ENCODE results near the gene RLBP1. TPM values are rescaled to one million over a fixed set of nuclear protein-coding genes. Genes with fewer than 3 reads are reported as not detected.
A peak's percentile ranks its signal among the peaks of the same experiment; 100 is the strongest.

The RLBP1 gene
- total and polyA plus RNA-seq, 2 of the 13 experiments (the other 11 are each of a cell fraction or from before 2014, with no cell fraction given): 0.07 TPM; not detected in 1

DNA sequence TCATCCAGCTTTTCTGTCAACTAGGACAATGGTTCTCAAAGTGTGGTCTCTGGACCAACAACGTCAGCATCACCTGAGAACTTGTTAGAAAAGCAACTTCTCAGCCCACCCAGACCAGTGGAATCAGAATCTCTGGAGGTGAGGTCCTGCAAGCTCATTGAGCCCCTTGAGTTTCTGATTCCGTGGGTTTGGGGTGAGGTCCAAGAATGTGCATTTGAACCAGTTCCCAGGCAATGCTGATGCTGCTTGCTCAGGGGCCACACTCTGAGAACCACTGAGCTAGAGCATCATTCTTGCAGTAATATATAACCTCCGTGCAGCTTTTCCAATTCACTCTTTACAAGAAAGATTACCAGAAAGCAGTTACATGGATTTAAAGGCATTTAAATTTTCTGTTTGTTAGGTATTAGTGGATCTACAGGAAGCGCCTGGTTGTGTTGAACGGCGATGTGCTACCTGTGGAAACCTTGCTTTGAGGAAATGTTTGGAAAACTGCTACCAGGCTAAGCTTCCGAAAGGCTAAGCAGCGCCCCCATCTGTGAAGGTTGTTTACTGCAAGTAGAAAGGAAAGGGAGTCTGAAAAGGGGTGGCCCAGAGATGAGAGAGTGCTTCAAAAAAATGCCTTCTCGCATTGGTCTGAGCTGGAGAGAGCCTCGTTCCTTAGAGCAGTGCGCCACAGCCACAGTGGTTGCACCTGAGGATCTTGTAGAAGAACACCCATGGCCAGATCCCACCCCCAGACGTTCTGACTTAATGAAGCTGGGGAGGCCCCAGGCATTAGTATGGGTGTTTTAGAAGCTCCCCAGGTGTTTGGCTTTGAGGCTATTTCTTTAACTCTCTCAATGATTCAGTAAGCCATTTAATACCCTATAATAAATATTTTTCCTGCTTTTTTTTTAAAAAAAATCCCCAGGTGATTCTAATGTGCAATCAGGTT lies 50.0 kb downstream of the RLBP1 start (continued):
- TF ChIP-seq, protein P1, sequence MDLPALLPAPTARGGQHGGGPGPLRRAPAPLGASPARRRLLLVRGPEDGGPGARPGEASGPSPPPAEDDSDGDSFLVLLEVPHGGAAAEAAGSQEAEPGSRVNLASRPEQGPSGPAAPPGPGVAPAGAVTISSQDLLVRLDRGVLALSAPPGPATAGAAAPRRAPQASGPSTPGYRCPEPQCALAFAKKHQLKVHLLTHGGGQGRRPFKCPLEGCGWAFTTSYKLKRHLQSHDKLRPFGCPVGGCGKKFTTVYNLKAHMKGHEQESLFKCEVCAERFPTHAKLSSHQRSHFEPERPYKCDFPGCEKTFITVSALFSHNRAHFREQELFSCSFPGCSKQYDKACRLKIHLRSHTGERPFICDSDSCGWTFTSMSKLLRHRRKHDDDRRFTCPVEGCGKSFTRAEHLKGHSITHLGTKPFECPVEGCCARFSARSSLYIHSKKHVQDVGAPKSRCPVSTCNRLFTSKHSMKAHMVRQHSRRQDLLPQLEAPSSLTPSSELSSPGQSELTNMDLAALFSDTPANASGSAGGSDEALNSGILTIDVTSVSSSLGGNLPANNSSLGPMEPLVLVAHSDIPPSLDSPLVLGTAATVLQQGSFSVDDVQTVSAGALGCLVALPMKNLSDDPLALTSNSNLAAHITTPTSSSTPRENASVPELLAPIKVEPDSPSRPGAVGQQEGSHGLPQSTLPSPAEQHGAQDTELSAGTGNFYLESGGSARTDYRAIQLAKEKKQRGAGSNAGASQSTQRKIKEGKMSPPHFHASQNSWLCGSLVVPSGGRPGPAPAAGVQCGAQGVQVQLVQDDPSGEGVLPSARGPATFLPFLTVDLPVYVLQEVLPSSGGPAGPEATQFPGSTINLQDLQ (CRISPR knock-in tag; IDR thresholded peaks at IDR 0.05): no peak
- TF ChIP-seq MXD4 (CRISPR knock-in tag; IDR thresholded peaks at IDR 0.05): no peak
- TF ChIP-seq FOXA1 (IDR thresholded peaks at IDR 0.05): no peak
- TF ChIP-seq FOXA1 (CRISPR knock-in tag; IDR thresholded peaks at IDR 0.05): peak; percentile 60; the same call in 1 of the 2 replicates
- no peak for TF ChIP-seq ZNF101 (CRISPR knock-in tag; IDR thresholded peaks at IDR 0.05; ENCODE audit: borderline replicate concordance, low read depth)
- TF ChIP-seq, protein P2, sequence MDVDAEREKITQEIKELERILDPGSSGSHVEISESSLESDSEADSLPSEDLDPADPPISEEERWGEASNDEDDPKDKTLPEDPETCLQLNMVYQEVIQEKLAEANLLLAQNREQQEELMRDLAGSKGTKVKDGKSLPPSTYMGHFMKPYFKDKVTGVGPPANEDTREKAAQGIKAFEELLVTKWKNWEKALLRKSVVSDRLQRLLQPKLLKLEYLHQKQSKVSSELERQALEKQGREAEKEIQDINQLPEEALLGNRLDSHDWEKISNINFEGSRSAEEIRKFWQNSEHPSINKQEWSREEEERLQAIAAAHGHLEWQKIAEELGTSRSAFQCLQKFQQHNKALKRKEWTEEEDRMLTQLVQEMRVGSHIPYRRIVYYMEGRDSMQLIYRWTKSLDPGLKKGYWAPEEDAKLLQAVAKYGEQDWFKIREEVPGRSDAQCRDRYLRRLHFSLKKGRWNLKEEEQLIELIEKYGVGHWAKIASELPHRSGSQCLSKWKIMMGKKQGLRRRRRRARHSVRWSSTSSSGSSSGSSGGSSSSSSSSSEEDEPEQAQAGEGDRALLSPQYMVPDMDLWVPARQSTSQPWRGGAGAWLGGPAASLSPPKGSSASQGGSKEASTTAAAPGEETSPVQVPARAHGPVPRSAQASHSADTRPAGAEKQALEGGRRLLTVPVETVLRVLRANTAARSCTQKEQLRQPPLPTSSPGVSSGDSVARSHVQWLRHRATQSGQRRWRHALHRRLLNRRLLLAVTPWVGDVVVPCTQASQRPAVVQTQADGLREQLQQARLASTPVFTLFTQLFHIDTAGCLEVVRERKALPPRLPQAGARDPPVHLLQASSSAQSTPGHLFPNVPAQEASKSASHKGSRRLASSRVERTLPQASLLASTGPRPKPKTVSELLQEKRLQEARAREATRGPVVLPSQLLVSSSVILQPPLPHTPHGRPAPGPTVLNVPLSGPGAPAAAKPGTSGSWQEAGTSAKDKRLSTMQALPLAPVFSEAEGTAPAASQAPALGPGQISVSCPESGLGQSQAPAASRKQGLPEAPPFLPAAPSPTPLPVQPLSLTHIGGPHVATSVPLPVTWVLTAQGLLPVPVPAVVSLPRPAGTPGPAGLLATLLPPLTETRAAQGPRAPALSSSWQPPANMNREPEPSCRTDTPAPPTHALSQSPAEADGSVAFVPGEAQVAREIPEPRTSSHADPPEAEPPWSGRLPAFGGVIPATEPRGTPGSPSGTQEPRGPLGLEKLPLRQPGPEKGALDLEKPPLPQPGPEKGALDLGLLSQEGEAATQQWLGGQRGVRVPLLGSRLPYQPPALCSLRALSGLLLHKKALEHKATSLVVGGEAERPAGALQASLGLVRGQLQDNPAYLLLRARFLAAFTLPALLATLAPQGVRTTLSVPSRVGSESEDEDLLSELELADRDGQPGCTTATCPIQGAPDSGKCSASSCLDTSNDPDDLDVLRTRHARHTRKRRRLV (CRISPR knock-in tag; IDR thresholded peaks at IDR 0.05): no peak
- TF ChIP-seq SALL1 (CRISPR knock-in tag; IDR thresholded peaks at IDR 0.05): peak; percentile 35; the same call in 1 of the 2 replicates
- TF ChIP-seq STAG1 (CRISPR knock-in tag; IDR thresholded peaks at IDR 0.05): peak; percentile 86
- TF ChIP-seq, protein P3, sequence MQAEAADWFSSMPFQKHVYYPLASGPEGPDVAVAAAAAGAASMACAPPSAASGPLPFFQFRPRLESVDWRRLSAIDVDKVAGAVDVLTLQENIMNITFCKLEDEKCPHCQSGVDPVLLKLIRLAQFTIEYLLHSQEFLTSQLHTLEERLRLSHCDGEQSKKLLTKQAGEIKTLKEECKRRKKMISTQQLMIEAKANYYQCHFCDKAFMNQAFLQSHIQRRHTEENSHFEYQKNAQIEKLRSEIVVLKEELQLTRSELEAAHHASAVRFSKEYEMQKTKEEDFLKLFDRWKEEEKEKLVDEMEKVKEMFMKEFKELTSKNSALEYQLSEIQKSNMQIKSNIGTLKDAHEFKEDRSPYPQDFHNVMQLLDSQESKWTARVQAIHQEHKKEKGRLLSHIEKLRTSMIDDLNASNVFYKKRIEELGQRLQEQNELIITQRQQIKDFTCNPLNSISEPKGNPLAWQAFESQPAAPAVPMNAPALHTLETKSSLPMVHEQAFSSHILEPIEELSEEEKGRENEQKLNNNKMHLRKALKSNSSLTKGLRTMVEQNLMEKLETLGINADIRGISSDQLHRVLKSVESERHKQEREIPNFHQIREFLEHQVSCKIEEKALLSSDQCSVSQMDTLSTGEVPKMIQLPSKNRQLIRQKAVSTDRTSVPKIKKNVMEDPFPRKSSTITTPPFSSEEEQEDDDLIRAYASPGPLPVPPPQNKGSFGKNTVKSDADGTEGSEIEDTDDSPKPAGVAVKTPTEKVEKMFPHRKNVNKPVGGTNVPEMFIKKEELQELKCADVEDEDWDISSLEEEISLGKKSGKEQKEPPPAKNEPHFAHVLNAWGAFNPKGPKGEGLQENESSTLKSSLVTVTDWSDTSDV (CRISPR knock-in tag; IDR thresholded peaks at IDR 0.05): no peak
- TF ChIP-seq, protein P4, sequence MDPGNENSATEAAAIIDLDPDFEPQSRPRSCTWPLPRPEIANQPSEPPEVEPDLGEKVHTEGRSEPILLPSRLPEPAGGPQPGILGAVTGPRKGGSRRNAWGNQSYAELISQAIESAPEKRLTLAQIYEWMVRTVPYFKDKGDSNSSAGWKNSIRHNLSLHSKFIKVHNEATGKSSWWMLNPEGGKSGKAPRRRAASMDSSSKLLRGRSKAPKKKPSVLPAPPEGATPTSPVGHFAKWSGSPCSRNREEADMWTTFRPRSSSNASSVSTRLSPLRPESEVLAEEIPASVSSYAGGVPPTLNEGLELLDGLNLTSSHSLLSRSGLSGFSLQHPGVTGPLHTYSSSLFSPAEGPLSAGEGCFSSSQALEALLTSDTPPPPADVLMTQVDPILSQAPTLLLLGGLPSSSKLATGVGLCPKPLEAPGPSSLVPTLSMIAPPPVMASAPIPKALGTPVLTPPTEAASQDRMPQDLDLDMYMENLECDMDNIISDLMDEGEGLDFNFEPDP (CRISPR knock-in tag; conservative IDR thresholded peaks at IDR 0.05): 0 out of 2 replicates have a peak, but pooled peaks have one; percentile 42
- TF ChIP-seq TP53 (CRISPR knock-in tag; conservative IDR thresholded peaks at IDR 0.05): no peak
- TF ChIP-seq ATF1 (CRISPR knock-in tag; IDR thresholded peaks at IDR 0.05): no peak
- TF ChIP-seq, protein P5, sequence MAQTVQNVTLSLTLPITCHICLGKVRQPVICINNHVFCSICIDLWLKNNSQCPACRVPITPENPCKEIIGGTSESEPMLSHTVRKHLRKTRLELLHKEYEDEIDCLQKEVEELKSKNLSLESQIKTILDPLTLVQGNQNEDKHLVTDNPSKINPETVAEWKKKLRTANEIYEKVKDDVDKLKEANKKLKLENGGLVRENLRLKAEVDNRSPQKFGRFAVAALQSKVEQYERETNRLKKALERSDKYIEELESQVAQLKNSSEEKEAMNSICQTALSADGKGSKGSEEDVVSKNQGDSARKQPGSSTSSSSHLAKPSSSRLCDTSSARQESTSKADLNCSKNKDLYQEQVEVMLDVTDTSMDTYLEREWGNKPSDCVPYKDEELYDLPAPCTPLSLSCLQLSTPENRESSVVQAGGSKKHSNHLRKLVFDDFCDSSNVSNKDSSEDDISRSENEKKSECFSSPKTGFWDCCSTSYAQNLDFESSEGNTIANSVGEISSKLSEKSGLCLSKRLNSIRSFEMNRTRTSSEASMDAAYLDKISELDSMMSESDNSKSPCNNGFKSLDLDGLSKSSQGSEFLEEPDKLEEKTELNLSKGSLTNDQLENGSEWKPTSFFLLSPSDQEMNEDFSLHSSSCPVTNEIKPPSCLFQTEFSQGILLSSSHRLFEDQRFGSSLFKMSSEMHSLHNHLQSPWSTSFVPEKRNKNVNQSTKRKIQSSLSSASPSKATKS (CRISPR knock-in tag; IDR thresholded peaks at IDR 0.05): no peak
- TF ChIP-seq ZNF124 (CRISPR knock-in tag; IDR thresholded peaks at IDR 0.05): no peak

Measured in HepG2 (cell line).